Measurements from ENCODE around the gene GLI1.

Gene GLI1

GRCh38 chr12:57472391-57472790 lies 12.8 kb downstream of the GLI1 start:
- Histone ChIP-seq H3K27me3 (ENCODE audit: insufficient read depth, low read length, poor library complexity) (no peaks in the 10 kb centered on the region), H3K4me1 (ENCODE audit: insufficient read depth, low read length) (peaks cover 18% of the 10 kb centered on the region), H3K9ac (ENCODE audit: low read depth, low read length) (no peak overlapping the region), H3K4me3 (ENCODE audit: low read depth in 1 of 2, low read length in 2 of 2) (no peak overlapping the region), H2AFZ (ENCODE audit: low read depth, low read length) (no peak overlapping the region), H3K9me3 (ENCODE audit: insufficient read depth, low read length, severe bottlenecking) (no peaks in the 10 kb centered on the region), H3K27ac (ENCODE audit: low read length) (no peak overlapping the region), H3K4me2 (ENCODE audit: insufficient read depth, low read length) (no peak overlapping the region), H3K79me2 (ENCODE audit: insufficient read depth, low read length) (peaks cover 14% of the 10 kb centered on the region), H4K20me1 (ENCODE audit: insufficient read depth, low read length) (no peaks in the 10 kb centered on the region), H3K36me3 (ENCODE audit: insufficient read depth, low read length) (peaks cover 20% of the 10 kb centered on the region)
- ATAC-seq (ENCODE audit: insufficient read depth, low read depth) (no peak), DNase-seq (no peak)
- TF ChIP-seq EZH2 (IDR thresholded peaks at IDR 0.05; ENCODE audit: borderline replicate concordance, low read depth, low read length, severe bottlenecking) (no peak), CTCF (IDR thresholded peaks at IDR 0.05; ENCODE audit: borderline replicate concordance, extremely low read depth, low read length, poor library complexity, severe bottlenecking) (no peak)

GRCh38 chr12:57473392-57473791 lies 13.8 kb downstream of the GLI1 start:
- Histone ChIP-seq H3K4me1 (ENCODE audit: insufficient read depth, low read length) (peaks cover 28% of the 10 kb centered on the region), H3K36me3 (ENCODE audit: insufficient read depth, low read length) (peaks cover 20% of the 10 kb centered on the region), H3K4me3 (ENCODE audit: low read depth in 1 of 2, low read length in 2 of 2) (no peak overlapping the region), H3K27ac (ENCODE audit: low read length) (no peak overlapping the region), H3K27me3 (ENCODE audit: insufficient read depth, low read length, poor library complexity) (no peaks in the 10 kb centered on the region), H3K79me2 (ENCODE audit: insufficient read depth, low read length) (peaks cover 14% of the 10 kb centered on the region), H4K20me1 (ENCODE audit: insufficient read depth, low read length) (no peaks in the 10 kb centered on the region), H3K9me3 (ENCODE audit: insufficient read depth, low read length, severe bottlenecking) (no peaks in the 10 kb centered on the region), H2AFZ (ENCODE audit: low read depth, low read length) (no peak overlapping the region), H3K9ac (ENCODE audit: low read depth, low read length) (no peak overlapping the region), H3K4me2 (ENCODE audit: insufficient read depth, low read length) (no peak overlapping the region)
- no peak for ATAC-seq (ENCODE audit: insufficient read depth, low read depth)
- no peak for DNase-seq
- TF ChIP-seq CTCF (IDR thresholded peaks at IDR 0.05; ENCODE audit: borderline replicate concordance, extremely low read depth, low read length, poor library complexity, severe bottlenecking) (no peak), EZH2 (IDR thresholded peaks at IDR 0.05; ENCODE audit: borderline replicate concordance, low read depth, low read length, severe bottlenecking) (no peak)

- Histone ChIP-seq H3K9ac (ENCODE audit: low read depth, low read length) (no peak overlapping the region), H3K27me3 (ENCODE audit: insufficient read depth, low read length, poor library complexity) (no peaks in the 10 kb centered on the region), H3K4me1 (ENCODE audit: insufficient read depth, low read length) (peaks cover 31% of the 10 kb centered on the region), H4K20me1 (ENCODE audit: insufficient read depth, low read length) (no peaks in the 10 kb centered on the region), H3K4me3 (ENCODE audit: low read depth in 1 of 2, low read length in 2 of 2) (no peak overlapping the region), H3K4me2 (ENCODE audit: insufficient read depth, low read length) (no peak overlapping the region), H3K27ac (ENCODE audit: low read length) (no peak overlapping the region), H2AFZ (ENCODE audit: low read depth, low read length) (no peak overlapping the region), H3K36me3 (ENCODE audit: insufficient read depth, low read length) (peaks cover 20% of the 10 kb centered on the region), H3K79me2 (ENCODE audit: insufficient read depth, low read length) (peaks cover 14% of the 10 kb centered on the region), H3K9me3 (ENCODE audit: insufficient read depth, low read length, severe bottlenecking) (no peaks in the 10 kb centered on the region)
- no peak for TF ChIP-seq CTCF (IDR thresholded peaks at IDR 0.05; ENCODE audit: borderline replicate concordance, extremely low read depth, low read length, poor library complexity, severe bottlenecking)
- no peak for TF ChIP-seq EZH2 (IDR thresholded peaks at IDR 0.05; ENCODE audit: borderline replicate concordance, low read depth, low read length, severe bottlenecking)
- no peak for ATAC-seq (ENCODE audit: insufficient read depth, low read depth)
- no peak for DNase-seq
These were observed 14.3 kb downstream of the GLI1 start for GRCh38 chr12:57473886-57474285.

DNA sequence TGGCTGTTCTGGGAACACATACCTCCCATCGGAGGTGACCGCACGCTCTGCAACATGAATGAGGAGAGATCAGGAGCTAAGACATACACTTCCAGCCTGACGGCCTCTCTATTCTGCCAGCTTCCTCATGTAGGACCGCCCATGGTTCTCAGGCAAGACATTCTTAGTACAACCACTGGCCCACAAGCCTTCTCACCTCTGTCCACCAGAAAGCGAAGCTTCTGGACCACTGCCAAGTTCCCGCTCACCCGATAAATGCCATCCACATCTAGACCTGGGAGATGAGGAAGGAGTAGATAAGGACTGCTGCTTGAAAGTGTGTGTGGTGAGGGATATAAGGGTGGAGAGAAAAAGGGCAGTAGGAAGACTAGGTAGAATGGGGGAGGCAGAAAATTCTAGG lies 14.8 kb downstream of the GLI1 start:
- DNase-seq = no peak
- no peak for TF ChIP-seq EZH2 (IDR thresholded peaks at IDR 0.05; ENCODE audit: borderline replicate concordance, low read depth, low read length, severe bottlenecking)
- TF ChIP-seq CTCF (IDR thresholded peaks at IDR 0.05; ENCODE audit: borderline replicate concordance, extremely low read depth, low read length, poor library complexity, severe bottlenecking) = no peak
- peaks cover 31% of the 10 kb centered on the region for H3K4me1 ChIP-seq (ENCODE audit: insufficient read depth, low read length)
- peaks cover 14% of the 10 kb centered on the region for H3K79me2 ChIP-seq (ENCODE audit: insufficient read depth, low read length)
- H4K20me1 ChIP-seq (ENCODE audit: insufficient read depth, low read length) = no peaks in the 10 kb centered on the region
- H2AFZ ChIP-seq (ENCODE audit: low read depth, low read length) = no peak overlapping the region
- no peak overlapping the region for H3K27ac ChIP-seq (ENCODE audit: low read length)
- ATAC-seq (ENCODE audit: insufficient read depth, low read depth) = no peak
- no peaks in the 10 kb centered on the region for H3K27me3 ChIP-seq (ENCODE audit: insufficient read depth, low read length, poor library complexity)
- no peaks in the 10 kb centered on the region for H3K9me3 ChIP-seq (ENCODE audit: insufficient read depth, low read length, severe bottlenecking)
- no peak overlapping the region for H3K9ac ChIP-seq (ENCODE audit: low read depth, low read length)
- no peak overlapping the region for H3K4me2 ChIP-seq (ENCODE audit: insufficient read depth, low read length)
- no peak overlapping the region for H3K4me3 ChIP-seq (ENCODE audit: low read depth in 1 of 2, low read length in 2 of 2)
- H3K36me3 ChIP-seq (ENCODE audit: insufficient read depth, low read length) = peaks cover 16% of the 10 kb centered on the region
